Measurements from ENCODE around the gene LCMT2.

The LCMT2 gene

GRCh38 chr15:43276563-43277200 lies 53.7 kb downstream of the LCMT2 start:
- no peak overlapping the region for H3K27ac ChIP-seq
- no peaks in the 10 kb centered on the region for H3K79me2 ChIP-seq (ENCODE audit: insufficient read depth, low read depth)
- no peaks in the 10 kb centered on the region for H4K20me1 ChIP-seq (ENCODE audit: insufficient read depth)
- H3K4me3 ChIP-seq (IDR thresholded peaks at IDR 0.05; ENCODE audit: insufficient read depth, low read depth, low read length): no peak overlapping the region
- no peaks in the 10 kb centered on the region for H3K4me1 ChIP-seq (ENCODE audit: low read depth, poor library complexity, severe bottlenecking)
- no peaks in the 10 kb centered on the region for H3K36me3 ChIP-seq (ENCODE audit: insufficient read depth)
- no peaks in the 10 kb centered on the region for H3K27me3 ChIP-seq (ENCODE audit: insufficient read depth, low read depth)
- no peak overlapping the region for H3K4me2 ChIP-seq
- no peak for TF ChIP-seq CTCF (conservative IDR thresholded peaks at IDR 0.05; ENCODE audit: low read depth, low read length)
- no peak overlapping the region for H2AFZ ChIP-seq (ENCODE audit: low read depth)
- H3K9ac ChIP-seq: no peak overlapping the region

GRCh38 chr15:43275740-43276562 lies 54.4 kb downstream of the LCMT2 start:
- H3K27ac ChIP-seq: no peak overlapping the region
- H3K4me2 ChIP-seq: no peak overlapping the region
- no peaks in the 10 kb centered on the region for H4K20me1 ChIP-seq (ENCODE audit: insufficient read depth)
- TF ChIP-seq CTCF (conservative IDR thresholded peaks at IDR 0.05; ENCODE audit: low read depth, low read length): no peak
- H3K4me1 ChIP-seq (ENCODE audit: low read depth, poor library complexity, severe bottlenecking): no peaks in the 10 kb centered on the region
- H3K27me3 ChIP-seq (ENCODE audit: insufficient read depth, low read depth): no peaks in the 10 kb centered on the region
- H3K79me2 ChIP-seq (ENCODE audit: insufficient read depth, low read depth): no peaks in the 10 kb centered on the region
- no peak overlapping the region for H3K4me3 ChIP-seq (IDR thresholded peaks at IDR 0.05; ENCODE audit: insufficient read depth, low read depth, low read length)
- H3K36me3 ChIP-seq (ENCODE audit: insufficient read depth): no peaks in the 10 kb centered on the region
- H2AFZ ChIP-seq (ENCODE audit: low read depth): no peak overlapping the region
- H3K9ac ChIP-seq: no peak overlapping the region

GRCh38 chr15:43274136-43274535 lies 56.2 kb downstream of the LCMT2 start:
- no peaks in the 10 kb centered on the region for H3K79me2 ChIP-seq (ENCODE audit: insufficient read depth, low read depth)
- no peaks in the 10 kb centered on the region for H4K20me1 ChIP-seq (ENCODE audit: insufficient read depth)
- no peak overlapping the region for H2AFZ ChIP-seq (ENCODE audit: low read depth)
- no peak overlapping the region for H3K4me3 ChIP-seq (IDR thresholded peaks at IDR 0.05; ENCODE audit: insufficient read depth, low read depth, low read length)
- H3K36me3 ChIP-seq (ENCODE audit: insufficient read depth): no peaks in the 10 kb centered on the region
- no peak overlapping the region for H3K9ac ChIP-seq
- TF ChIP-seq CTCF (conservative IDR thresholded peaks at IDR 0.05; ENCODE audit: low read depth, low read length): no peak
- no peaks in the 10 kb centered on the region for H3K27me3 ChIP-seq (ENCODE audit: insufficient read depth, low read depth)
- H3K4me2 ChIP-seq: no peak overlapping the region
- no peak overlapping the region for H3K27ac ChIP-seq
- no peaks in the 10 kb centered on the region for H3K4me1 ChIP-seq (ENCODE audit: low read depth, poor library complexity, severe bottlenecking)
